ENCODE data around the gene JMJD8. TPM values are rescaled to one million over a fixed set of nuclear protein-coding genes. Genes with fewer than 3 reads are reported as not detected.

The JMJD8 gene
- total RNA-seq, 4 donors from 2014 or later, result 72.8 to 156 (median 124) TPM

GRCh38 chr16:730666-731509 lies 46.8 kb upstream of the JMJD8 start:
- H3K36me3 ChIP-seq, result peaks cover 12 to 26% of the 10 kb centered on the region in 2 donors
- H3K27ac ChIP-seq, result no peak overlapping the region
- TF ChIP-seq CTCF (IDR thresholded peaks at IDR 0.05) (no peak), POLR2A (IDR thresholded peaks at IDR 0.05) (no peak)
- DNase-seq, result no peak
- H3K9me3 ChIP-seq, result no peaks in the 10 kb centered on the region
- H3K4me3 ChIP-seq (replicated peaks in 1 of 3), result no peak overlapping the region
- intact Hi-C loops (cut with DNase I), result no loop called here
- 88 to 99% methylated on average over 10 to 13 of the region's 22 CpGs for WGBS, 2 donors
- no peaks in the 10 kb centered on the region for H3K27me3 ChIP-seq
- H3K4me1 ChIP-seq, result peaks cover 24 to 28% of the 10 kb centered on the region in 2 donors

GRCh38 chr16:729768-730665 lies 45.9 kb upstream of the JMJD8 start:
- no peak overlapping the region for H3K27ac ChIP-seq
- no peak for TF ChIP-seq POLR2A (IDR thresholded peaks at IDR 0.05)
- peaks cover 24 to 28% of the 10 kb centered on the region in 2 donors for H3K4me1 ChIP-seq
- WGBS, 2 donors, result 91 to 92% methylated on average over 20 to 24 of the region's 37 CpGs
- H3K9me3 ChIP-seq, result no peaks in the 10 kb centered on the region
- no peak overlapping the region for H3K4me3 ChIP-seq (replicated peaks in 1 of 3)
- peaks cover 7 to 21% of the 10 kb centered on the region in 2 donors for H3K36me3 ChIP-seq
- no peak for DNase-seq
- no peaks in the 10 kb centered on the region for H3K27me3 ChIP-seq
- intact Hi-C loops (cut with DNase I), result no loop called here

GRCh38 chr16:728890-729744 lies 45.0 kb upstream of the JMJD8 start:
- peaks cover 7 to 14% of the 10 kb centered on the region in 2 donors for H3K36me3 ChIP-seq
- intact Hi-C loops (cut with DNase I), result no loop called here
- no peak overlapping the region for H3K4me3 ChIP-seq (replicated peaks in 1 of 3)
- H3K4me1 ChIP-seq, result peaks cover 24 to 28% of the 10 kb centered on the region in 2 donors
- 81 to 94% methylated on average over 5 to 8 of the region's 55 CpGs for WGBS, 2 donors
- TF ChIP-seq POLR2A (IDR thresholded peaks at IDR 0.05) (no peak), CTCF (IDR thresholded peaks at IDR 0.05) (no peak)
- no peak for DNase-seq
- H3K27me3 ChIP-seq, result no peaks in the 10 kb centered on the region
- no peaks in the 10 kb centered on the region for H3K9me3 ChIP-seq
- H3K27ac ChIP-seq, result no peak overlapping the region

- DNase-seq, result peak; percentile 37 to 47
- no peak overlapping the region for H3K27ac ChIP-seq
Measured at GRCh38 chr16:728131-728889, 44.2 kb upstream of the JMJD8 start.

More at GRCh38 chr16:728131-728889, 44.2 kb upstream of the JMJD8 start:
- Histone ChIP-seq H3K27me3 (no peaks in the 10 kb centered on the region), H3K4me3 (replicated peaks in 1 of 3) (peak overlapping the region in 1 of 3 donors; percentile 41), H3K9me3 (no peaks in the 10 kb centered on the region), H3K36me3 (peaks cover 6 to 7% of the 10 kb centered on the region in 2 donors), H3K4me1 (peaks cover 24 to 28% of the 10 kb centered on the region in 2 donors)
- intact Hi-C loops (cut with DNase I), result no loop called here
- 0% methylated on average over 4 of the region's 80 CpGs; no CpG with 5 or more reads in 1 of the 2 donors for WGBS, 2 donors
- TF ChIP-seq POLR2A (IDR thresholded peaks at IDR 0.05) (no peak), CTCF (IDR thresholded peaks at IDR 0.05) (no peak)

Measured in thyroid gland (tissue), 4 donors.